HG02759 (cell line): ENCODE results near the gene REPS2.
A peak's percentile ranks its signal among the peaks of the same experiment; 100 is the strongest.

Source experiments
- ATAC-seq: cut with Tn5 transposase; IDR thresholded peaks from one replicate; pipeline ENCODE4 v1.9.1; 2021; ENCODE audit warnings: mild to moderate bottlenecking, moderate library complexity; ENCODE audit not compliant: unreplicated experiment

Gene REPS2

GRCh38 chrX:17075004-17075403 lies 128.5 kb downstream of the REPS2 start:
- ATAC-seq, result no peak

GRCh38 chrX:17077361-17077760 lies 130.9 kb downstream of the REPS2 start:
- no peak for ATAC-seq

- no peak for ATAC-seq
These were observed 131.7 kb downstream of the REPS2 start for GRCh38 chrX:17078031-17078720.

DNA sequence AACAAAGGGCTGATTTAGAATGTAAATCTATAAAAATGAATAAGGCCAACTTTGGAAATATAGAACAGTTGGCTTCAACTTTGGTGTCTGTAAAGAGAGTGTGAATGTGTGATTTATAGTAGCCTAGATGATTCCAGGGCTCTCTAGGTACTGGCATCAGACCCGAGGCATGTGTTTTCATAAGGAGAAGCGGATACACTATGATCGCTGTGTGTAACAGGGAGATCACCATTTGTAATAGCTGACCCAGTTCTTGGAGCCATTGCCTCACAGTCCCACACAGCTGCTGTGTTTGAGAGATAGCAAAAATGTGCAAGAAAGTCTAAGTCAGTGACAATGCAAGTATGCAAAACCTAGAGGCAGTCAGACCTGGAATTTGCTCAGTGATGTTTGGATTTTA lies 135.1 kb downstream of the REPS2 start:
- no peak for ATAC-seq

- ATAC-seq, result no peak
These were observed 135.5 kb downstream of the REPS2 start for GRCh38 chrX:17081968-17082367.

- ATAC-seq, result no peak
These were observed 136.4 kb downstream of the REPS2 start for GRCh38 chrX:17082831-17083230.

- ATAC-seq, result no peak
These were observed 139.9 kb downstream of the REPS2 start for GRCh38 chrX:17086317-17086716.

GRCh38 chrX:17095161-17095560 lies 148.7 kb downstream of the REPS2 start:
- ATAC-seq, result no peak

DNA sequence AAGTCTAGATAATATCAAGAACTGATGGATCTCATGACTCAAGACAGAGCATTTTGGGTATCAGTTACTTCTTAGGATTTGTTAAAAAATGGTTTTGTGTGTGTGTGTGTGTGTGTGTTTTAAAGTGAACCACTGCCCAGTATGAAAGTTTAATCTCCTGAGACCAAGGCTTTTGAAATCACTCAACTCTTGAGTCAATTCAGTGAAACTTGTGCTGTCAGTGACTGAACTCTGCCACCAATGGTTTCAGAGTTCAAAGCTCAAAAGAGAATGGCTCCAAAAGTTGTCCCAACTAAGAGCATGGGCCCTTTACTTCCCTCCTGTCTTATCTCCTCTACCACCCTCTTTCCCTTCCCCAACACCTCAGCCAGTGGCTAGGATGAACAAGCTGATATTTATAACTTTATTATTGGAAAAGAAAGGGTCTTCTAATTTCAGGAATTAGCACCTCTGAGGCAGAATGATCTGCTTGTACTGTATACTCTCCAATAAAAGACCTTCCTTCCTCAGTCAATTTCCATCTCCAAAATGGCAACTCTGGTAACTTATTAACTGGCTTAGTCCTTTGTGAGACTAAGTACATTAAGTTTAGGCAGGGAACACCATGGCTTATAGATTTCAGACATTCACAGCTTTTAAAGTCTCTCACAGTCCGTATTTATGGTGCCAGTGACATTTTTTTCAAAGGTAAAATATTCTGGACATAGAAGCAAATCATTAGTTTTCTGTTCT lies 152.2 kb downstream of the REPS2 start:
- peak; percentile 70 for ATAC-seq

GRCh38 chrX:17104433-17104832 lies 158.0 kb downstream of the REPS2 start:
- no peak for ATAC-seq

DNA sequence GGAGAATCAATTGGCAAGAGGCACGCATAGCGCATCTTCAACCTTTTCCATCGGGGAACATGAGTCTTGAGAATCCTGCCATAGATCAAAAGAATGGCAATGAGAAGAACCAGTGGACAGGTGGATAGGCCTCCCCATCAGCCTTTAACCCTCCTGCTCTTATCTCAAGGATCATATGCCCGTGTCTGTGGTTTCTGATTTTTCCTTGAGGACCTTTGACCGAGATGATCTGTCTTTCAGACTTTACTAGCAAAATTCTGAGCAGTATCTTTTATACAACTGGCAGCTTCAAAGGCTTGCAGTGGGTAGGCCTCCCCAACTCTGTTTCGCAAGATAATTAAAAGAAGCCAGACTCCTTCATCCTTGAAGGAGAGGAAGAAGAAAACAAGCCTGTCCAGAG lies 174.4 kb downstream of the REPS2 start:
- no peak for ATAC-seq

GRCh38 chrX:17154001-17154400 lies 207.5 kb downstream of the REPS2 start:
- ATAC-seq, result no peak

GRCh38 chrX:17160975-17161374 lies 214.5 kb downstream of the REPS2 start:
- no peak for ATAC-seq

GRCh38 chrX:17161991-17162390 lies 215.5 kb downstream of the REPS2 start:
- ATAC-seq, result no peak

GRCh38 chrX:17164079-17164478 lies 217.6 kb downstream of the REPS2 start:
- ATAC-seq, result no peak

DNA sequence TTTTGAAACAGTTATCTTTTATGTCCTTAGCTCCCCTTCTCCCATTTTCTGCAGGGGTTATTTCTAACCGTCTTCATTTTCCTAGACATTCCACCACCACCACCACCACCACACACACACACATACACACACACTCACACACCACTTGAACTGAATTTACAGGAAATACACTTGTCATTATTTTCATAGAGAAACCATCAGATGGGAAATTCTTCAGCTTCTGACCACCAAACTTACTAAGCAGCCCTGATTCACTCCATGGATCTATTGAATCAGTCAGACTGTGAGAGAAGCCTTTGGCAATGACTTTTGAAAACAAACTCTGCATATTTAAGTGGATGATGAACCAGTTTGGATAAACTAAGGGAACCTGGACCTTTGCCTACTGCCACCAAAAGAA lies 218.5 kb downstream of the REPS2 start:
- no peak for ATAC-seq

DNA sequence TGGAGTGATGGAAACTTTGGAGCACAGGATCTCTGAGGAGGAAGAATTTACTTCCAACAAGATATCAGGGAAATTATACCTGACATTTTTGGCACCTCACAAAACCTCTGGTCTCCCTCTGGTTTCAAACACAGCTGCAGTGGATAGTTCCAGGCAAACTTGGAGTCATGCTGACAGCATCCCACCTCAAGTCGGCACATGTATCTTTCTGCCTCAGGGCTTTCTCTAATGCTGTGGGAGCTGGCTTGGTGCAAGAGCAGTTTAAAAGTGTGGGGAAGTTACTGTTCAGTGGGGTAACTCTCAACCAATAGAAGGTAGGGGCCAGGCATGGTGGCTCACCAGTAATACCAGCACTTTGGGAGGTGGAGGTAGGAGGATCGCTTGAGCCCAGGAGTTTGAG lies 221.5 kb downstream of the REPS2 start:
- no peak for ATAC-seq

GRCh38 chrX:17170973-17171372 lies 224.5 kb downstream of the REPS2 start:
- ATAC-seq, result no peak

DNA sequence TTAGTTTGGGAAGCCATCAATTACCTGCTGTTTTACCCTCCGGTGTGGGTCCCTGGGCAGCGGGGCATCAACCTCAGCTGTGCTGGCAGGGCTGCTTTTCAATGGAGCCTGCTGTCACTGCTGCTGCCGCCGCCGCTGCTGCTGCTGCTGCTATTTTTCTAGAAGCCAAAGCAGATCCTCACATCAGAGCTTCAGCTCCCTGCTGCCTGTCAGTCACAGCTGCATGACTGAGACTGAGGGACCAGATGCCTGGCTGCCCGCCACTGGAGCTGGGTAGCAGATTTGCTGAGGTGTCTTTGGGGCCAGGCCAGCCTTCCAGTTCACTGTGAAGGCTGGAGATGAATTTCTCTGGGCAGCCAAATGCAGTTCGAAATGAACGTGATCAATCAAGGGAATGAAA lies 228.2 kb downstream of the REPS2 start:
- no peak for ATAC-seq

- no peak for ATAC-seq
These were observed 235.9 kb downstream of the REPS2 start for GRCh38 chrX:17182317-17182716.

- no peak for ATAC-seq
These were observed 237.1 kb downstream of the REPS2 start for GRCh38 chrX:17183566-17183965.

- ATAC-seq, result no peak
These were observed 239.0 kb downstream of the REPS2 start for GRCh38 chrX:17185431-17185830.
